Fibroblast of pulmonary artery (primary cell): Measurements from ENCODE around the gene PIGQ.

Experiments
- DNase-seq: peaks from one replicate; pipeline ENCODE4 v3.0.0-alpha.2; 2010; ENCODE audit warnings: low read depth
- H3K4me3 ChIP-seq: replicated peaks from 2 replicates; pipeline ENCODE4 v1.5.1; 2011; ENCODE audit warnings: low read depth, mild to moderate bottlenecking, control low read depth, low read length, moderate library complexity
- TF ChIP-seq, protein P1 (sequence below): IDR thresholded peaks from 2 replicates; pipeline ENCODE4 v1.5.1; 2011; ENCODE audit warnings: mild to moderate bottlenecking, control low read depth, low read length, inconsistent platforms; ENCODE audit errors: missing control alignments

The PIGQ gene

DNA sequence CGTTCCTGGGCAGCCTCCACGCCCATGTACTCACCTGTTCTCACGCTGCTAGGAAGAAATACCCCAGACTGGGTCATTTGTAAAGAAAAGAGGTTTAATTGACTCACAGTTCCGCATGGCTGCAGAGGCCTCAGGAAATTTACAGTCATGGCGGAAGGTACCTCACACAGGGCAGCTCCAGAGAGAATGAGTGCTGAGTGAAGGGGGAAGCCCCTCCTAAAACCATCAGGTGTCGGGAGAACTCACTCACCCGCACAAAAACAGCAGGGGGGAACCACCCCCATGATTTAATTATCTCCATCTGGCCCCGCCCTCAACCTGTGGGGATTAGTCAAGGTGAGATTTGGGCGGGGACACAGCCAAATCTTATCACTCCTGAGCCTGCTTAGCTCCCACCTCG lies 38.3 kb downstream of the PIGQ start:
- TF ChIP-seq, protein P1, sequence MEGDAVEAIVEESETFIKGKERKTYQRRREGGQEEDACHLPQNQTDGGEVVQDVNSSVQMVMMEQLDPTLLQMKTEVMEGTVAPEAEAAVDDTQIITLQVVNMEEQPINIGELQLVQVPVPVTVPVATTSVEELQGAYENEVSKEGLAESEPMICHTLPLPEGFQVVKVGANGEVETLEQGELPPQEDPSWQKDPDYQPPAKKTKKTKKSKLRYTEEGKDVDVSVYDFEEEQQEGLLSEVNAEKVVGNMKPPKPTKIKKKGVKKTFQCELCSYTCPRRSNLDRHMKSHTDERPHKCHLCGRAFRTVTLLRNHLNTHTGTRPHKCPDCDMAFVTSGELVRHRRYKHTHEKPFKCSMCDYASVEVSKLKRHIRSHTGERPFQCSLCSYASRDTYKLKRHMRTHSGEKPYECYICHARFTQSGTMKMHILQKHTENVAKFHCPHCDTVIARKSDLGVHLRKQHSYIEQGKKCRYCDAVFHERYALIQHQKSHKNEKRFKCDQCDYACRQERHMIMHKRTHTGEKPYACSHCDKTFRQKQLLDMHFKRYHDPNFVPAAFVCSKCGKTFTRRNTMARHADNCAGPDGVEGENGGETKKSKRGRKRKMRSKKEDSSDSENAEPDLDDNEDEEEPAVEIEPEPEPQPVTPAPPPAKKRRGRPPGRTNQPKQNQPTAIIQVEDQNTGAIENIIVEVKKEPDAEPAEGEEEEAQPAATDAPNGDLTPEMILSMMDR = no peak
- H3K4me3 ChIP-seq = no peak overlapping the region
- DNase-seq = no peak

- H3K4me3 ChIP-seq = no peak overlapping the region
- TF ChIP-seq, protein P1 = no peak
- no peak for DNase-seq
These were observed 39.5 kb downstream of the PIGQ start for GRCh38 chr16:609316-609715.

- no peak for DNase-seq
These were observed 40.2 kb downstream of the PIGQ start for GRCh38 chr16:609984-610383.

DNA sequence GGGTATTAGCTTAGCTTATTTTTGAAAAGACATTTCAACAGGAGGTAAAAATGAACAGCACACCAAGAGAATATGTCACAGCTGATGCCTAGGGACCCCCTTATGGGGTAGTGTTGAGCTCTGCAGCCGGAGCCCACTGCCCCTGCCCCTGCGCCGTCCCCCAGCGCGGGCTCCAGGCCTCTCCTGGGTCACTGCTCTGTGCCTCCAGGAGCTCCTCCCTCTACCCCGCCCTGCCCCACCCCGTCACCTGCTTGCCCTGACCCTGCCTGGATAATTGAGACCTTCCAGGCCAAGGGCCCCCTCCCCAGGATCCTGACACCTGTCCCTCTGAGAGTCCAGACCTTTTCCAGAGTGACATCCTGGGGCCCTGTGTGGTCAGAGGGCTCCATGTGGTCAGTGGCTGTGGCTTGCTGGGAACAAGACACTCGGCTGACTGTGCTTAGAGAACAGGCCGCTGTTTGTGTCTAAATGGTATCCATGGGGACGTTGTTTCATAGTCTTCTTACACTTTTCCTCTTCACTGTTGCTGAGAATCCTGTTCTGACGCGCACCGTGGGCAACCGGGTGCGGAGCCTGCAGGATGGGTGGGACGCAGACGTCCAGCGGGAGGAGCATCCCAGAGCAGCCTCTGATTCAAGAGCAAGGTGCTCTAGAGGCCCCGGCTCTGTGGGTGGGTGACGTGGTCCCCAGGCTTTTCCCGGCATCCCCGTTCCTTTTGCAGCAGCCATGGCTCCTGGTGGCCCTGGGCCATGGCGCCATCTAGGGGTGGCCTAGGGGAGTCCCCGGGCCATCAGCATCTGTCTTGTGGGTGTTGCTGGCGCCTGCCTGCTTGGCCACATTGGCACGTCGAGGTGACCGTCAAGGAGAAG lies 41.0 kb downstream of the PIGQ start:
- DNase-seq = no peak
- TF ChIP-seq, protein P1 = peak; percentile 37
- no peak overlapping the region for H3K4me3 ChIP-seq

More at GRCh38 chr16:609984-610383, 40.2 kb downstream of the PIGQ start:
- no peak overlapping the region for H3K4me3 ChIP-seq
- TF ChIP-seq, protein P1 = no peak

- no peak overlapping the region for H3K4me3 ChIP-seq
- TF ChIP-seq, protein P1 = no peak
- no peak for DNase-seq
These were observed 45.4 kb downstream of the PIGQ start for GRCh38 chr16:615122-615521.

- DNase-seq = no peak
- TF ChIP-seq, protein P1 = no peak
- H3K4me3 ChIP-seq = no peak overlapping the region
These were observed 47.2 kb downstream of the PIGQ start for GRCh38 chr16:616733-617586.
